ENCODE measurements around the gene MYO15B. TPM values are rescaled to one million over a fixed set of nuclear protein-coding genes. Genes with fewer than 3 reads are reported as not detected.

MYO15B gene
- total RNA-seq, 4 donors from 2014 or later: 4.5 to 34.6 (median 14.3) TPM

GRCh38 chr17:75627094-75627493 is 39.5 kb downstream of the MYO15B start:
- Histone ChIP-seq H3K9me3 (no peaks in the 10 kb centered on the region), H3K4me1 (peaks cover 0 to 9% of the 10 kb centered on the region in 2 donors), H3K36me3 (peaks cover 0 to 20% of the 10 kb centered on the region in 2 donors), H3K27me3 (no peaks in the 10 kb centered on the region), H3K4me3 (no peak overlapping the region), H3K27ac (no peak overlapping the region)
- TF ChIP-seq CTCF (IDR thresholded peaks at IDR 0.05 in 4 of 5, conservative IDR thresholded peaks at IDR 0.05 in 1 of 5) (no peak), POLR2A (IDR thresholded peaks at IDR 0.05) (no peak)
- DNase-seq (no peak), ATAC-seq (no peak)
- in situ Hi-C loops (cut with MboI; ENCODE audit: low sequenced_read_pairs in 4 of 4) (no loop called here), intact Hi-C loops (cut with DNase I; ENCODE audit: low total_unique reads) (no loop called here)

- no peaks in the 10 kb centered on the region for H3K27me3 ChIP-seq
- no peaks in the 10 kb centered on the region for H3K9me3 ChIP-seq
- no peak for DNase-seq
- H3K4me3 ChIP-seq: no peak overlapping the region
- in situ Hi-C loops (cut with MboI; ENCODE audit: low sequenced_read_pairs in 4 of 4) (no loop called here), intact Hi-C loops (cut with DNase I; ENCODE audit: low total_unique reads) (no loop called here)
- TF ChIP-seq POLR2A (IDR thresholded peaks at IDR 0.05) (no peak), CTCF (IDR thresholded peaks at IDR 0.05 in 4 of 5, conservative IDR thresholded peaks at IDR 0.05 in 1 of 5) (no peak)
- peaks cover 8 to 14% of the 10 kb centered on the region in 2 donors for H3K4me1 ChIP-seq
- peaks cover 0 to 20% of the 10 kb centered on the region in 2 donors for H3K36me3 ChIP-seq
- ATAC-seq: no peak
- no peak overlapping the region for H3K27ac ChIP-seq
These were observed 40.8 kb downstream of the MYO15B start for GRCh38 chr17:75628425-75628824.

- in situ Hi-C loops (cut with MboI; ENCODE audit: low sequenced_read_pairs in 4 of 4): no loop called here
- no peak overlapping the region for H3K27ac ChIP-seq
- H3K4me1 ChIP-seq: peaks cover 15 to 16% of the 10 kb centered on the region in 2 donors
- no peak for ATAC-seq
- TF ChIP-seq POLR2A (IDR thresholded peaks at IDR 0.05): no peak
- TF ChIP-seq CTCF (IDR thresholded peaks at IDR 0.05 in 4 of 5, conservative IDR thresholded peaks at IDR 0.05 in 1 of 5): no peak
- no peaks in the 10 kb centered on the region for H3K9me3 ChIP-seq
- no peak overlapping the region for H3K4me3 ChIP-seq
- intact Hi-C loops (cut with DNase I; ENCODE audit: low total_unique reads): no loop called here
- no peak for DNase-seq
- no peaks in the 10 kb centered on the region for H3K27me3 ChIP-seq
- H3K36me3 ChIP-seq: peaks cover 0 to 20% of the 10 kb centered on the region in 2 donors
These were observed 41.6 kb downstream of the MYO15B start for GRCh38 chr17:75629157-75629556.

- in situ Hi-C loops (cut with MboI; ENCODE audit: low sequenced_read_pairs in 4 of 4): loop anchor here in 1 of 4 donors (10.0 kb wide), 1 partner anchor 115 kb away; no protein-coding TSS in a partner anchor
These were observed 42.7 kb downstream of the MYO15B start for GRCh38 chr17:75630071-75630917.

More at GRCh38 chr17:75630071-75630917, 42.7 kb downstream of the MYO15B start:
- no peaks in the 10 kb centered on the region for H3K27me3 ChIP-seq
- H3K4me1 ChIP-seq: peaks cover 21 to 25% of the 10 kb centered on the region in 2 donors
- H3K9me3 ChIP-seq: no peaks in the 10 kb centered on the region
- TF ChIP-seq CTCF (IDR thresholded peaks at IDR 0.05 in 4 of 5, conservative IDR thresholded peaks at IDR 0.05 in 1 of 5) (no peak), POLR2A (IDR thresholded peaks at IDR 0.05) (no peak)
- intact Hi-C loops (cut with DNase I; ENCODE audit: low total_unique reads): loop anchor here (10.0 kb wide), 1 partner anchor 65 kb away; no protein-coding TSS in a partner anchor
- H3K27ac ChIP-seq: no peak overlapping the region
- no peak overlapping the region for H3K4me3 ChIP-seq
- H3K36me3 ChIP-seq: peaks cover 0 to 18% of the 10 kb centered on the region in 2 donors
- ATAC-seq: no peak
- DNase-seq: no peak
